ENCODE results near the gene ADM.

Gene ADM

DNA sequence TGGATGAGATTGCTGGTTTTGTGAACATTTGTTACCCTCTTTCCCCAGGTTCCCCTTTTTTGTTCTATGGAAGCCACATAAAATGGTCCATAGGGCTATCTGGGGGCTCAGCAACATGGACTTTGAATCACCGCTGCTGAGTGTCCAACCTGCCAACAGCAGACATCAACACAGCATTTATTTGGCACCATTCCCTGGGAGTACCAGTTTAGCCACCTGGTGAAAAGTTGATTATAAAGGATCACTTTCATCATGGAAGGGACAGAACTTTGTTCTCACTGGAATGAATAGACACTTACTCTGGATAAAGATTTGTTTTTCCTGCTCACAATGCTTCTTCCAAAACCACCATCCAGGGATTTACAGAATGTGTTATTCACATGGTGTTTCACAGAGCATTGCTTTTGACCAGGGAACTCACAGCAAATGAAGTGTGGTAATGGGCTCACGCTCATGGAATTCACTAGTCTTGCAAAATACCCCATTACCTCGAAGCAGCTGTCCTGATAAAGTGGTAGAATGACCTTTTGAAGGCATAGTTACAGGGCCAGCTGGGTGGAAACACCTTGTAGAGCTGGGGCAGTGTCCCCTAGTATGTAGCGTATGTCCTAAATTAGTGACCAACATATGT lies 43.9 kb downstream of the ADM start:
- 91% methylated on average over 4 of the region's 4 CpGs for WGBS
- DNase-seq: peak; percentile 74
- Histone ChIP-seq H3K79me1 (replicated peaks; ENCODE audit: low read length, poor library complexity, severe bottlenecking) (no peaks in the 10 kb centered on the region), H3K4me1 (ENCODE audit: control insufficient read depth, insufficient read depth, low read depth, low read length) (peaks cover 14% of the 10 kb centered on the region), H2AFZ (ENCODE audit: low read depth, low read length) (no peak overlapping the region), H3K27me3 (ENCODE audit: control insufficient read depth in 1 of 2, insufficient read depth in 1 of 2, low read length in 2 of 2) (no peaks in the 10 kb centered on the region), H3K18ac (ENCODE audit: low read depth in 1 of 2, low read length in 2 of 2) (peak overlapping the region in 1 of 2 experiments; percentile 14), H3K36me3 (ENCODE audit: control insufficient read depth in 1 of 2, insufficient read depth in 2 of 2, low read depth in 1 of 2, low read length in 2 of 2) (no peaks in the 10 kb centered on the region), H3K27ac (ENCODE audit: low read length, poor library complexity, severe bottlenecking) (peak overlapping the region; percentile 86), H4K91ac (ENCODE audit: low read length) (no peak overlapping the region), H2AK5ac (ENCODE audit: low read length, severe bottlenecking) (peak overlapping the region; percentile 61), H3K9me3 (ENCODE audit: control insufficient read depth, low read length) (no peaks in the 10 kb centered on the region), H3K4me2 (ENCODE audit: low read length, poor library complexity, severe bottlenecking) (no peak overlapping the region), H2BK15ac (ENCODE audit: low read depth, poor library complexity, severe bottlenecking) (no peak overlapping the region), H3K23ac (ENCODE audit: low read length in 2 of 2) (no peak overlapping the region), H2BK5ac (ENCODE audit: low read depth, low read length, poor library complexity, severe bottlenecking) (no peak overlapping the region), H3K4me3 (ENCODE audit: insufficient read depth in 1 of 2, low read depth in 1 of 2, low read length in 2 of 2) (no peak overlapping the region), H2BK120ac (ENCODE audit: low read depth, low read length) (no peak overlapping the region), H3K9ac (ENCODE audit: low read length) (peak overlapping the region; percentile 44), H3K4ac (ENCODE audit: low read depth in 1 of 2, low read length in 2 of 2) (no peak overlapping the region), H4K8ac (ENCODE audit: low read length) (no peak overlapping the region), H2BK12ac (ENCODE audit: low read length in 2 of 2) (no peak overlapping the region), H3K14ac (ENCODE audit: low read length in 2 of 2) (no peak overlapping the region)

DNA sequence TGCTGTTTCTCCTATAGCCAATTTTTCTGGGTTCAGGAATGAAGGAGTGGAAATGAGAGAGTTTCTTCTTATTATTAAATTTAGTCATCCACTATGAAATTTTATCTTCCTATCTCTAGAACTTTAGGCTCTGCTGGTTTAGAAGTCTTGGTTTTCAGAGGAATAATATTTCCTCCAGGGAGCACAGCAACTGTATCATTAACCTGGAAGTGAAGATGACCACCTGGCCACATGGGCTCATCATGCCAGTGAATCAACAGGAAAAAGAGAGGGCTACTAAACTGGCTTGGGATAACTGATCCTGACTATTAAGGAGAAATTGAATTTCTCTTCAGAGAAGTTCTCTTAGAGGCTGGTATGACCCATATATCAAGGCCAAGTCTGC lies 44.4 kb downstream of the ADM start:
- Histone ChIP-seq H2AK5ac (ENCODE audit: low read length, severe bottlenecking) (peak overlapping the region; percentile 71), H3K27me3 (ENCODE audit: control insufficient read depth in 1 of 2, insufficient read depth in 1 of 2, low read length in 2 of 2) (no peaks in the 10 kb centered on the region), H3K79me1 (replicated peaks; ENCODE audit: low read length, poor library complexity, severe bottlenecking) (no peaks in the 10 kb centered on the region), H3K4me3 (ENCODE audit: insufficient read depth in 1 of 2, low read depth in 1 of 2, low read length in 2 of 2) (no peak overlapping the region), H4K8ac (ENCODE audit: low read length) (no peak overlapping the region), H3K23ac (ENCODE audit: low read length in 2 of 2) (no peak overlapping the region), H2BK12ac (ENCODE audit: low read length in 2 of 2) (no peak overlapping the region), H2BK5ac (ENCODE audit: low read depth, low read length, poor library complexity, severe bottlenecking) (no peak overlapping the region), H3K4me1 (ENCODE audit: control insufficient read depth, insufficient read depth, low read depth, low read length) (peaks cover 14% of the 10 kb centered on the region), H4K91ac (ENCODE audit: low read length) (no peak overlapping the region), H3K14ac (ENCODE audit: low read length in 2 of 2) (no peak overlapping the region), H2BK120ac (ENCODE audit: low read depth, low read length) (no peak overlapping the region), H3K4ac (ENCODE audit: low read depth in 1 of 2, low read length in 2 of 2) (no peak overlapping the region), H3K9me3 (ENCODE audit: control insufficient read depth, low read length) (no peaks in the 10 kb centered on the region), H2AFZ (ENCODE audit: low read depth, low read length) (no peak overlapping the region), H3K18ac (ENCODE audit: low read depth in 1 of 2, low read length in 2 of 2) (no peak overlapping the region), H3K4me2 (ENCODE audit: low read length, poor library complexity, severe bottlenecking) (no peak overlapping the region), H2BK15ac (ENCODE audit: low read depth, poor library complexity, severe bottlenecking) (no peak overlapping the region), H3K9ac (ENCODE audit: low read length) (peak overlapping the region; percentile 44), H3K27ac (ENCODE audit: low read length, poor library complexity, severe bottlenecking) (peak overlapping the region; percentile 86), H3K36me3 (ENCODE audit: control insufficient read depth in 1 of 2, insufficient read depth in 2 of 2, low read depth in 1 of 2, low read length in 2 of 2) (no peaks in the 10 kb centered on the region)
- no peak for DNase-seq

DNA sequence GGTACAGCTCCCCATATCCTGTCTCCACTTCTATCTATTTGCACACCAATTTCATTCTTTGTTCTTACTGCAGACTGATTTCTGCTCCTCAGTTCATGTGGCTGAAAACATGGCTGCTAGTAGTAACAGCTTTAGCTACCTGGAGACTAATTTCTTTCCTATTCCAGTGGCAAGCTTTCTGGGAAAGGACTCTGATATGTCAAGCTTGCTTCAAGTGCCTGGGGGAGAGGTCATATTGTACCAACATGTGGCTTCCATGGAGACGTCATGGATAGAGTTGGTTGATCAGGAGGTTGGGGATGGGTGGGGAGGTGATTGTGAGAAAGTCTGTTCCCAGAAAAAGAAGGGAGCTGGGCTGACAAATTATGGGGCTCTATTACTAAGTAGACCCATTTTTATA lies 44.9 kb downstream of the ADM start:
- H3K4ac ChIP-seq (ENCODE audit: low read depth in 1 of 2, low read length in 2 of 2): no peak overlapping the region
- H3K4me3 ChIP-seq (ENCODE audit: insufficient read depth in 1 of 2, low read depth in 1 of 2, low read length in 2 of 2): no peak overlapping the region
- H3K14ac ChIP-seq (ENCODE audit: low read length in 2 of 2): no peak overlapping the region
- no peaks in the 10 kb centered on the region for H3K79me1 ChIP-seq (replicated peaks; ENCODE audit: low read length, poor library complexity, severe bottlenecking)
- H3K18ac ChIP-seq (ENCODE audit: low read depth in 1 of 2, low read length in 2 of 2): no peak overlapping the region
- no peak overlapping the region for H2AFZ ChIP-seq (ENCODE audit: low read depth, low read length)
- no peak overlapping the region for H3K4me2 ChIP-seq (ENCODE audit: low read length, poor library complexity, severe bottlenecking)
- no peak overlapping the region for H2BK5ac ChIP-seq (ENCODE audit: low read depth, low read length, poor library complexity, severe bottlenecking)
- no peaks in the 10 kb centered on the region for H3K27me3 ChIP-seq (ENCODE audit: control insufficient read depth in 1 of 2, insufficient read depth in 1 of 2, low read length in 2 of 2)
- H4K8ac ChIP-seq (ENCODE audit: low read length): no peak overlapping the region
- H3K27ac ChIP-seq (ENCODE audit: low read length, poor library complexity, severe bottlenecking): peak overlapping the region; percentile 86
- H3K9me3 ChIP-seq (ENCODE audit: control insufficient read depth, low read length): no peaks in the 10 kb centered on the region
- peak overlapping the region; percentile 44 for H3K9ac ChIP-seq (ENCODE audit: low read length)
- H3K4me1 ChIP-seq (ENCODE audit: control insufficient read depth, insufficient read depth, low read depth, low read length): peaks cover 14% of the 10 kb centered on the region
- DNase-seq: no peak
- H3K23ac ChIP-seq (ENCODE audit: low read length in 2 of 2): no peak overlapping the region
- WGBS: 100% methylated on average over 1 of the region's 1 CpG
- H2BK12ac ChIP-seq (ENCODE audit: low read length in 2 of 2): peak overlapping the region in 1 of 2 experiments; percentile 7
- no peak overlapping the region for H2BK15ac ChIP-seq (ENCODE audit: low read depth, poor library complexity, severe bottlenecking)
- peak overlapping the region; percentile 6 for H2AK5ac ChIP-seq (ENCODE audit: low read length, severe bottlenecking)
- H2BK120ac ChIP-seq (ENCODE audit: low read depth, low read length): no peak overlapping the region
- H4K91ac ChIP-seq (ENCODE audit: low read length): no peak overlapping the region
- no peaks in the 10 kb centered on the region for H3K36me3 ChIP-seq (ENCODE audit: control insufficient read depth in 1 of 2, insufficient read depth in 2 of 2, low read depth in 1 of 2, low read length in 2 of 2)

DNA sequence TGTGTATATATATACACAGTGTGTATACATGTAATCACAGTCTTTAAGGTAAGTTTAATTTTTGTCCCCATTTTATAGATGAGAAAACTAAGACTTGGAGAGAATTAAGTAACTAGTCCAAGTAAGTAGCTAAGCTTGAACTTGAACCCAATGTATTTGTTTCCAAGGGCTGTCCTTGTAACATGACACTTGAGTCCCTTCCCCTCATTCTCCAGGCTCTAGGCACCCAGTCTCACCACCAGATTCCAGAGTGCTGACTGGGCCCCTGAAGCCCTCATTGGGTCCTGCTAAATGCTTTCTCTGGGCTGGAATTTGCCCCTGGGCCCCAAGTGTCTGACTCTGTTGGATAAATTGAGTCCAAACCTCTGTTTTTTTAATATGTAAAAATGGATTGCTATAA lies 45.5 kb downstream of the ADM start:
- peak overlapping the region in 1 of 2 experiments; percentile 64 for H3K14ac ChIP-seq (ENCODE audit: low read length in 2 of 2)
- H3K27ac ChIP-seq (ENCODE audit: low read length, poor library complexity, severe bottlenecking): peak overlapping the region; percentile 71
- H4K8ac ChIP-seq (ENCODE audit: low read length): no peak overlapping the region
- no peak overlapping the region for H2BK5ac ChIP-seq (ENCODE audit: low read depth, low read length, poor library complexity, severe bottlenecking)
- no peak overlapping the region for H3K9ac ChIP-seq (ENCODE audit: low read length)
- H3K36me3 ChIP-seq (ENCODE audit: control insufficient read depth in 1 of 2, insufficient read depth in 2 of 2, low read depth in 1 of 2, low read length in 2 of 2): no peaks in the 10 kb centered on the region
- H3K23ac ChIP-seq (ENCODE audit: low read length in 2 of 2): no peak overlapping the region
- H3K4ac ChIP-seq (ENCODE audit: low read depth in 1 of 2, low read length in 2 of 2): no peak overlapping the region
- DNase-seq: peak; percentile 78
- H3K4me3 ChIP-seq (ENCODE audit: insufficient read depth in 1 of 2, low read depth in 1 of 2, low read length in 2 of 2): no peak overlapping the region
- no peaks in the 10 kb centered on the region for H3K79me1 ChIP-seq (replicated peaks; ENCODE audit: low read length, poor library complexity, severe bottlenecking)
- H3K27me3 ChIP-seq (ENCODE audit: control insufficient read depth in 1 of 2, insufficient read depth in 1 of 2, low read length in 2 of 2): no peaks in the 10 kb centered on the region
- H2BK15ac ChIP-seq (ENCODE audit: low read depth, poor library complexity, severe bottlenecking): no peak overlapping the region
- H4K91ac ChIP-seq (ENCODE audit: low read length): no peak overlapping the region
- no peak overlapping the region for H3K18ac ChIP-seq (ENCODE audit: low read depth in 1 of 2, low read length in 2 of 2)
- H2AFZ ChIP-seq (ENCODE audit: low read depth, low read length): no peak overlapping the region
- no peak overlapping the region for H3K4me2 ChIP-seq (ENCODE audit: low read length, poor library complexity, severe bottlenecking)
- no peaks in the 10 kb centered on the region for H3K9me3 ChIP-seq (ENCODE audit: control insufficient read depth, low read length)
- no peak overlapping the region for H2BK120ac ChIP-seq (ENCODE audit: low read depth, low read length)
- H2BK12ac ChIP-seq (ENCODE audit: low read length in 2 of 2): no peak overlapping the region
- peaks cover 14% of the 10 kb centered on the region for H3K4me1 ChIP-seq (ENCODE audit: control insufficient read depth, insufficient read depth, low read depth, low read length)
- peak overlapping the region; percentile 90 for H2AK5ac ChIP-seq (ENCODE audit: low read length, severe bottlenecking)
